ENCODE results near the gene NEB. TPM values are rescaled to one million over a fixed set of nuclear protein-coding genes. Genes with fewer than 3 reads are reported as not detected.
A peak's percentile ranks its signal among the peaks of the same experiment; 100 is the strongest.

NEB gene
- total RNA-seq, 2 donors from 2014 or later: 1.1 to 1.2 TPM

- peaks cover 6% of the 10 kb centered on the region in 2 donors for H3K9me3 Mint-ChIP-seq
- no peak overlapping the region for H3K4me3 Mint-ChIP-seq
- H3K27me3 Mint-ChIP-seq (ENCODE audit: low read depth): no peaks in the 10 kb centered on the region
Measured at GRCh38 chr2:151483546-151483945, 250.7 kb downstream of the NEB start.

GRCh38 chr2:151482171-151482725, 252.0 kb downstream of the NEB start:
- peak; percentile 49 for ATAC-seq (replicated peaks in 1 of 2)
- Mint-ChIP-seq H3K9me3 (peaks cover 6% of the 10 kb centered on the region in 2 donors), H3K4me1 (ENCODE audit: low read depth) (peaks cover 38% of the 10 kb centered on the region), H3K27me3 (ENCODE audit: low read depth) (no peaks in the 10 kb centered on the region), H3K36me3 (ENCODE audit: insufficient read depth in 2 of 2) (peaks cover 13 to 54% of the 10 kb centered on the region in 2 donors), H3K27ac (peak overlapping the region; percentile 80), H3K4me3 (peak overlapping the region; percentile 2 to 56)
- DNase-seq: peak; percentile 25 to 31

More at GRCh38 chr2:151483546-151483945, 250.7 kb downstream of the NEB start:
- DNase-seq: no peak
- H3K4me1 Mint-ChIP-seq (ENCODE audit: low read depth): peaks cover 38% of the 10 kb centered on the region
- H3K36me3 Mint-ChIP-seq (ENCODE audit: insufficient read depth in 2 of 2): peaks cover 11 to 47% of the 10 kb centered on the region in 2 donors
- no peak for ATAC-seq (replicated peaks in 1 of 2)
- no peak overlapping the region for H3K27ac Mint-ChIP-seq

- peaks cover 13 to 57% of the 10 kb centered on the region in 2 donors for H3K36me3 Mint-ChIP-seq (ENCODE audit: insufficient read depth in 2 of 2)
- DNase-seq: peak; percentile 47 to 56
- H3K27me3 Mint-ChIP-seq (ENCODE audit: low read depth): no peaks in the 10 kb centered on the region
- H3K4me1 Mint-ChIP-seq (ENCODE audit: low read depth): peaks cover 38% of the 10 kb centered on the region
- peak; percentile 91 to 93 for ATAC-seq (replicated peaks in 1 of 2)
- peak overlapping the region; percentile 80 for H3K27ac Mint-ChIP-seq
- peaks cover 6% of the 10 kb centered on the region in 2 donors for H3K9me3 Mint-ChIP-seq
- peak overlapping the region; percentile 2 to 56 for H3K4me3 Mint-ChIP-seq
Measured at GRCh38 chr2:151481744-151482143, 252.5 kb downstream of the NEB start.

GRCh38 chr2:151478011-151478410, 256.3 kb downstream of the NEB start:
- H3K4me3 Mint-ChIP-seq: no peak overlapping the region
- H3K27ac Mint-ChIP-seq: no peak overlapping the region
- H3K9me3 Mint-ChIP-seq: no peaks in the 10 kb centered on the region
- H3K27me3 Mint-ChIP-seq (ENCODE audit: low read depth): no peaks in the 10 kb centered on the region
- peaks cover 27% of the 10 kb centered on the region for H3K4me1 Mint-ChIP-seq (ENCODE audit: low read depth)
- H3K36me3 Mint-ChIP-seq (ENCODE audit: insufficient read depth in 2 of 2): peaks cover 7 to 48% of the 10 kb centered on the region in 2 donors
- ATAC-seq (replicated peaks in 1 of 2) (no peak), DNase-seq (no peak)

- Mint-ChIP-seq H3K36me3 (ENCODE audit: insufficient read depth in 2 of 2) (peaks cover 8 to 54% of the 10 kb centered on the region in 2 donors), H3K27me3 (ENCODE audit: low read depth) (no peaks in the 10 kb centered on the region), H3K4me1 (ENCODE audit: low read depth) (peaks cover 14% of the 10 kb centered on the region), H3K27ac (no peak overlapping the region), H3K4me3 (no peak overlapping the region), H3K9me3 (no peaks in the 10 kb centered on the region)
- ATAC-seq (replicated peaks in 1 of 2) (no peak), DNase-seq (no peak)
Measured at GRCh38 chr2:151476287-151476686, 258.0 kb downstream of the NEB start.

- Mint-ChIP-seq H3K4me1 (ENCODE audit: low read depth) (peaks cover 2% of the 10 kb centered on the region), H3K36me3 (ENCODE audit: insufficient read depth in 2 of 2) (peaks cover 8 to 57% of the 10 kb centered on the region in 2 donors), H3K27me3 (ENCODE audit: low read depth) (no peaks in the 10 kb centered on the region), H3K4me3 (no peak overlapping the region), H3K27ac (no peak overlapping the region), H3K9me3 (peaks cover 0 to 1% of the 10 kb centered on the region in 2 donors)
- DNase-seq (no peak), ATAC-seq (replicated peaks in 1 of 2) (no peak)
Measured at GRCh38 chr2:151475071-151475470, 259.2 kb downstream of the NEB start.

GRCh38 chr2:151472966-151473365, 261.3 kb downstream of the NEB start:
- no peak for ATAC-seq (replicated peaks in 1 of 2)
- Mint-ChIP-seq H3K4me3 (no peak overlapping the region), H3K9me3 (peaks cover 0 to 1% of the 10 kb centered on the region in 2 donors), H3K27me3 (ENCODE audit: low read depth) (no peaks in the 10 kb centered on the region), H3K4me1 (ENCODE audit: low read depth) (peaks cover 5% of the 10 kb centered on the region), H3K27ac (no peak overlapping the region), H3K36me3 (ENCODE audit: insufficient read depth in 2 of 2) (peaks cover 6 to 60% of the 10 kb centered on the region in 2 donors)
- DNase-seq: no peak

- Mint-ChIP-seq H3K27me3 (ENCODE audit: low read depth) (no peaks in the 10 kb centered on the region), H3K4me3 (no peak overlapping the region), H3K4me1 (ENCODE audit: low read depth) (peaks cover 7% of the 10 kb centered on the region), H3K27ac (no peak overlapping the region), H3K36me3 (ENCODE audit: insufficient read depth in 2 of 2) (peaks cover 10 to 65% of the 10 kb centered on the region in 2 donors), H3K9me3 (peaks cover 0 to 1% of the 10 kb centered on the region in 2 donors)
- DNase-seq (no peak), ATAC-seq (replicated peaks in 1 of 2) (no peak)
Measured at GRCh38 chr2:151470556-151470955, 263.7 kb downstream of the NEB start.

GRCh38 chr2:151465771-151466170, 268.5 kb downstream of the NEB start:
- Mint-ChIP-seq H3K4me1 (ENCODE audit: low read depth) (peaks cover 7% of the 10 kb centered on the region), H3K27me3 (ENCODE audit: low read depth) (no peaks in the 10 kb centered on the region), H3K36me3 (ENCODE audit: insufficient read depth in 2 of 2) (peaks cover 21 to 68% of the 10 kb centered on the region in 2 donors), H3K27ac (peak overlapping the region; percentile 15), H3K9me3 (no peaks in the 10 kb centered on the region), H3K4me3 (no peak overlapping the region)
- ATAC-seq (replicated peaks in 1 of 2) (no peak), DNase-seq (no peak)

GRCh38 chr2:151459358-151459757, 274.9 kb downstream of the NEB start:
- Mint-ChIP-seq H3K27ac (no peak overlapping the region), H3K27me3 (ENCODE audit: low read depth) (no peaks in the 10 kb centered on the region), H3K4me3 (no peak overlapping the region), H3K36me3 (ENCODE audit: insufficient read depth in 2 of 2) (peaks cover 14 to 52% of the 10 kb centered on the region in 2 donors), H3K4me1 (ENCODE audit: low read depth) (no peaks in the 10 kb centered on the region), H3K9me3 (no peaks in the 10 kb centered on the region)
- no peak for DNase-seq
- ATAC-seq (replicated peaks in 1 of 2): no peak

- H3K9me3 Mint-ChIP-seq: no peaks in the 10 kb centered on the region
- H3K4me3 Mint-ChIP-seq: no peak overlapping the region
- H3K27ac Mint-ChIP-seq: no peak overlapping the region
- peaks cover 2 to 29% of the 10 kb centered on the region in 2 donors for H3K36me3 Mint-ChIP-seq (ENCODE audit: insufficient read depth in 2 of 2)
- H3K27me3 Mint-ChIP-seq (ENCODE audit: low read depth): no peaks in the 10 kb centered on the region
- ATAC-seq (replicated peaks in 1 of 2) (no peak), DNase-seq (no peak)
- H3K4me1 Mint-ChIP-seq (ENCODE audit: low read depth): peaks cover 3% of the 10 kb centered on the region
Measured at GRCh38 chr2:151439127-151439526, 295.1 kb downstream of the NEB start.

- ATAC-seq (replicated peaks in 1 of 2) (no peak), DNase-seq (no peak)
- Mint-ChIP-seq H3K36me3 (ENCODE audit: insufficient read depth in 2 of 2) (peaks cover 2 to 27% of the 10 kb centered on the region in 2 donors), H3K4me3 (no peak overlapping the region), H3K27ac (peak overlapping the region; percentile 83), H3K9me3 (no peaks in the 10 kb centered on the region), H3K4me1 (ENCODE audit: low read depth) (peaks cover 3% of the 10 kb centered on the region), H3K27me3 (ENCODE audit: low read depth) (no peaks in the 10 kb centered on the region)
Measured at GRCh38 chr2:151438506-151438905, 295.8 kb downstream of the NEB start.

- Mint-ChIP-seq H3K27ac (peak overlapping the region; percentile 83), H3K4me3 (no peak overlapping the region), H3K9me3 (no peaks in the 10 kb centered on the region), H3K4me1 (ENCODE audit: low read depth) (peaks cover 3% of the 10 kb centered on the region), H3K27me3 (ENCODE audit: low read depth) (no peaks in the 10 kb centered on the region), H3K36me3 (ENCODE audit: insufficient read depth in 2 of 2) (peaks cover 2 to 26% of the 10 kb centered on the region in 2 donors)
- DNase-seq: no peak
- no peak for ATAC-seq (replicated peaks in 1 of 2)
Measured at GRCh38 chr2:151437630-151438029, 296.6 kb downstream of the NEB start.
